HepG2 (cell line): ENCODE data around the gene BRINP1. TPM values are rescaled to one million over a fixed set of nuclear protein-coding genes. Genes with fewer than 3 reads are reported as not detected.

Source experiments
- ATAC-seq: fragments of 200-7000 bp; cut with Tn5 transposase; 3 replicates; pipeline ENCODE4 v1.9.1; 2020; ENCODE audit warnings: mild to moderate bottlenecking, moderate library complexity
- BruUV-seq: library from RNA; stranded (reverse); fragments of 400-500 nt; replicated peaks from 2 replicates; lab custom pipeline; 2021; lab: Mats Ljungman, UMichigan
- CTCF ChIA-PET: fragments of 300-600 bp; formaldehyde crosslinking; extraction: SDS; loops from one replicate; lab custom pipeline; 2021; ENCODE audit warnings: low total read pairs, inconsistent platforms, low intra/inter-chr PET ratio; lab: Yijun Ruan, JAX
- POLR2A ChIA-PET: fragments of 350-600 bp; sonication (Branson Sonifier 250); formaldehyde crosslinking; loops from one replicate; lab custom pipeline; 2020; ENCODE audit warnings: antibody characterized with exemption, inconsistent platforms; lab: Yijun Ruan, JAX
- DNase-seq: peaks from one replicate; pipeline ENCODE4 v3.0.0-alpha.2; 2015; ENCODE audit warnings: low spot score
- FAIRE-seq: peaks from 3 replicates; lab custom pipeline; 2011; peaks lifted over from hg19 to GRCh38; lab: Jason Lieb, UNC
- H2AFZ ChIP-seq: one replicate; pipeline ENCODE4 v1.6.1; 2011; ENCODE audit warnings: low read length, inconsistent platforms
- H3K27ac ChIP-seq: fragments of 300-600 bp; 3 replicates; pipeline ENCODE4 v1.8.0; 2011; ENCODE audit warnings: mixed run types, mild to moderate bottlenecking, mixed read lengths, low read length, inconsistent platforms; ENCODE audit not compliant: insufficient read depth; ENCODE audit errors: extremely low read length
- H3K27me3 ChIP-seq, 2 experiments: fragments of 200-600 bp in 1 of 2; 2 replicates in 1 of 2; 3 replicates in 1 of 2; pipeline versions ENCODE4 v1.6.0 to v1.8.0; 2011; ENCODE audit warnings: low read length in 2 of 2, mild to moderate bottlenecking in 2 of 2, moderate library complexity in 2 of 2, inconsistent platforms in 1 of 2; ENCODE audit not compliant: insufficient read depth in 2 of 2, control insufficient read depth in 1 of 2
- H3K36me3 ChIP-seq, 2 experiments: fragments of 200-600 bp in 1 of 2; replicated peaks in 1 of 2; 2 replicates in 1 of 2; 3 replicates in 1 of 2; pipeline versions ENCODE4 v1.5.1 to v1.8.0; 2011; ENCODE audit warnings: low read length in 2 of 2, inconsistent platforms in 1 of 2; ENCODE audit not compliant: insufficient read depth in 2 of 2, control insufficient read depth in 1 of 2
- H3K4me1 ChIP-seq: 2 replicates; pipeline ENCODE4 v1.5.1; 2012; ENCODE audit warnings: low read length, inconsistent platforms; ENCODE audit not compliant: insufficient read depth
- H3K4me2 ChIP-seq: 2 replicates; pipeline ENCODE4 v1.6.0; 2011; ENCODE audit warnings: low read depth, low read length, inconsistent platforms
- H3K4me3 ChIP-seq, 3 experiments: fragments of 200-600 bp in 1 of 3; sonication (generic), shearing (Covaris generic) in 1 of 3; replicated peaks in 1 of 3; 2 replicates each; pipeline ENCODE4 v1.5.1; 2011 to 2016; ENCODE audit warnings: low read length in 3 of 3, inconsistent platforms in 2 of 3, low read depth in 2 of 3, mild to moderate bottlenecking in 2 of 3, control low read depth in 1 of 3, mixed read lengths in 1 of 3; ENCODE audit not compliant: insufficient read depth in 1 of 3
- H3K79me2 ChIP-seq: one replicate; pipeline ENCODE4 v1.6.1; 2011; ENCODE audit warnings: low read length, inconsistent platforms; ENCODE audit not compliant: insufficient read depth
- H3K9ac ChIP-seq: 2 replicates; pipeline ENCODE4 v1.6.0; 2011; ENCODE audit warnings: mild to moderate bottlenecking, low read depth, low read length, inconsistent platforms; ENCODE audit not compliant: insufficient read depth
- H3K9me3 ChIP-seq: 2 replicates; pipeline ENCODE4 v1.5.1; 2012; ENCODE audit warnings: mild to moderate bottlenecking, low read length
- H4K20me1 ChIP-seq: 2 replicates; pipeline ENCODE4 v1.6.0; 2011; ENCODE audit warnings: inconsistent platforms, mild to moderate bottlenecking, low read length, moderate library complexity; ENCODE audit not compliant: insufficient read depth
- PCBP1 ChIP-seq: fragments of 200-400 bp; formaldehyde crosslinking; IDR thresholded peaks from 2 replicates; pipeline ENCODE4 v1.6.1; 2017; ENCODE audit warnings: mild to moderate bottlenecking, low read depth, low read length, borderline replicate concordance
- SKI ChIP-seq: fragments of 450-650 bp; IDR thresholded peaks from one replicate; pipeline ENCODE4 v1.6.1; 2018; ENCODE audit warnings: mild to moderate bottlenecking; ENCODE audit not compliant: partially characterized antibody
- ZSCAN9 ChIP-seq: IDR thresholded peaks from 2 replicates; pipeline ENCODE4 v1.6.1; 2016; ENCODE audit warnings: borderline replicate concordance
- WGBS: methylation state at CpG from one replicate; pipeline ENCODE4 v1.1.6; 2017; ENCODE audit warnings: low lambda C conversion rate; 5-methylcytosine and 5-hydroxymethylcytosine counted together
- in situ Hi-C: cut with HindIII; loops from 2 replicates; pipeline ENCODE4 v1.10.0; 2017; ENCODE audit warnings: low pct_unique_long_range_greater_than_20kb; ENCODE audit not compliant: extremely low pct_ligation_motif_present
- intact Hi-C: fragments of 100-400 bp; cut with micrococcal nuclease; formaldehyde crosslinking; loops from one replicate; pipeline ENCODE4 v1.10.0; 2022; ENCODE audit not compliant: unreplicated experiment
- polyA plus RNA-seq, 8 experiments: library from polyadenylated mRNA; depleted of rRNA in 3 of 8; stranded (reverse) in 7 of 8; unstranded in 1 of 8; fragments of >200 nt; fragmentation: Illumina TruSeq in 4 of 8; extraction: Trizol in 4 of 8; gene quantifications; 2 replicates each; pipeline versions ENCODE4 v1.2.1 to v1.2.3, GENCODE V29; 2011 to 2016; ENCODE audit warnings: low read depth in 4 of 8, missing spikeins in 1 of 8, mixed read lengths in 1 of 8; ENCODE audit not compliant: insufficient read depth in 1 of 8
- total RNA-seq, 5 experiments: library from RNA; depleted of rRNA; stranded (reverse); fragments of >200 nt; fragmentation: Illumina TruSeq; extraction: Trizol; gene quantifications; 2 replicates each; pipeline ENCODE4 v1.2.3, GENCODE V29; 2016; ENCODE audit warnings: low read depth in 1 of 5
- TF ChIP-seq, protein P1 (sequence below): sonication (generic); formaldehyde crosslinking; IDR thresholded peaks from 2 replicates; pipeline ENCODE4 v1.5.0; 2020; ENCODE audit warnings: missing genetic modification reagents

The BRINP1 gene
- total and polyA plus RNA-seq, 2 of the 13 experiments (the other 11 are each of a cell fraction or from before 2014, with no cell fraction given) = not detected

GRCh38 chr9:119283078-119283794 is 86.0 kb downstream of the BRINP1 start:
- in situ Hi-C loops = no loop called here
- intact Hi-C loops = no loop called here
- H3K9me3 ChIP-seq = no peaks in the 10 kb centered on the region
- BruUV-seq = no TSS peak
- no peaks in the 10 kb centered on the region for H3K79me2 ChIP-seq
- H3K36me3 ChIP-seq = no peaks in the 10 kb centered on the region
- H4K20me1 ChIP-seq = no peaks in the 10 kb centered on the region
- no peak for ATAC-seq
- POLR2A ChIA-PET = no interaction called here
- 0 out of 5 replicates have a peak, but pooled peaks cover 0 to 4% of the 10 kb centered on the region in 2 experiments for H3K27me3 ChIP-seq
- CTCF ChIA-PET = no interaction called here
- no peak for DNase-seq
- no peak overlapping the region for H3K4me3 ChIP-seq
- H3K27ac ChIP-seq = no peak overlapping the region
- H3K4me2 ChIP-seq = no peak overlapping the region
- no peak overlapping the region for H3K9ac ChIP-seq
- H3K4me1 ChIP-seq = no peaks in the 10 kb centered on the region
- TF ChIP-seq PCBP1 = no peak
- FAIRE-seq = no peak
- no peak overlapping the region for H2AFZ ChIP-seq
- 7% methylated on average over 16 of the region's 18 CpGs for WGBS

DNA sequence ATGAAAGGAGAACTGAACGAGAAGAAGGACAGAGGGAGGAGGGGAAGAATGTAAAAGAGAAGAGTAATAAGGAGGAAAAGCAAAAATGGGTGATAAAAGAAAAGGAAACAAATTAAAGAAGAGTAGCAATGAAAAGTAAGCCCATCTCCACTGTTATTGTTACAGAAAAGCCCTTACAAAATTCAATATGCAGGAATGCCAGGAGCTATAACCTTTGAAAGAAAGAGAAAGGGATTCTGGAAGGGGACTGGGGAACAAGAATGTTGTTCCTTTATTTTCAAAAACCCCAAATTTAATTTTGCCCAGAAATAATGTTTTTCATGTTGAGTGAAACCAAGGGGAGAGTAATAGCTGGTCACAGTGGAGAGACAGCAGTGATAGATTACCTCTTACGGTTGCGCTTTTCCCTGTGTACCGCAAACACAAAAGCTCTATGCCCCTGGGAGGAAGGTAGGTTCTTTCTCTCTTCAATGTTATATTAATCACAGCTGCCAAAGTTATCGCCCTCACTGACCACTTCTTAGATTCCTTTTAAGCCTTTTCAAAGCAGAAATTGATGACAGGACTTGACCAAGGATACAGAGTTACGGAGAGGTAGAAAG is 86.7 kb downstream of the BRINP1 start:
- Histone ChIP-seq H3K4me1 (no peaks in the 10 kb centered on the region), H3K79me2 (no peaks in the 10 kb centered on the region), H2AFZ (no peak overlapping the region), H3K9me3 (no peaks in the 10 kb centered on the region), H3K36me3 (no peaks in the 10 kb centered on the region), H4K20me1 (no peaks in the 10 kb centered on the region), H3K27ac (no peak overlapping the region), H3K4me3 (no peak overlapping the region), H3K27me3 (0 out of 5 replicates have a peak, but pooled peaks cover 0 to 4% of the 10 kb centered on the region in 2 experiments), H3K4me2 (no peak overlapping the region), H3K9ac (no peak overlapping the region)
- FAIRE-seq (no peak), ATAC-seq (no peak), DNase-seq (no peak)
- intact Hi-C loops (no loop called here), in situ Hi-C loops (no loop called here)
- TF ChIP-seq ZSCAN9 (CRISPR knock-in tag) = no peak
- TF ChIP-seq, protein P1, sequence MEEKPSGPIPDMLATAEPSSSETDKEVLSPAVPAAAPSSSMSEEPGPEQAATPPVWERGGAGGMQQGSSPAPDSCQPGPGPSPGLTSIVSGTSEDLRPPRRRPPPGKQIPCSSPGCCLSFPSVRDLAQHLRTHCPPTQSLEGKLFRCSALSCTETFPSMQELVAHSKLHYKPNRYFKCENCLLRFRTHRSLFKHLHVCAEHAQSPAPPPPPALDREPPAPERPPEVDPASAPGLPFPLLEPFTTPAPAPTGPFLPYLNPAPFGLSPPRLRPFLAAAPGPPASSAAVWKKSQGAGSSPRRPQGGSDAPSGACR (CRISPR knock-in tag) = no peak
- no peak for TF ChIP-seq SKI
- ChIA-PET POLR2A (no interaction called here), CTCF (no interaction called here)
- 55% methylated on average over 6 of the region's 6 CpGs for WGBS
- no TSS peak for BruUV-seq
